ENCODE measurements around the gene INF2. TPM values are rescaled to one million over a fixed set of nuclear protein-coding genes. Genes with fewer than 3 reads are reported as not detected.
"Not testable (repeated sequence)": the region's sequence is repeated elsewhere in the genome, so short reads cannot be mapped to it uniquely, and the experiment has no call there.

The INF2 gene
- total RNA-seq, 1 donor from 2014 or later, result 7.8 TPM

- not testable (repeated sequence) for H3K27ac ChIP-seq; H3K4me2 ChIP-seq; H3K27me3 Mint-ChIP-seq (ENCODE audit: insufficient read depth, low read depth); H3K9me3 ChIP-seq (ENCODE audit: low read depth); H3K4me3 Mint-ChIP-seq; H3K27me3 ChIP-seq; H3K4me3 ChIP-seq; H3K4me1 Mint-ChIP-seq; H3K27ac Mint-ChIP-seq; H3K79me2 ChIP-seq (ENCODE audit: low read depth); H2AFZ ChIP-seq (replicated peaks); H3K4me1 ChIP-seq; H3K9ac ChIP-seq; H4K20me1 ChIP-seq (ENCODE audit: low read depth); H3K9me3 Mint-ChIP-seq; DNase-seq (ENCODE audit: low spot score); H3K36me3 ChIP-seq; H3K36me3 Mint-ChIP-seq
- peaks cover 24% of the 10 kb centered on the region for H3F3A ChIP-seq (ENCODE audit: low read depth)
Observed at GRCh38 chr14:104672119-104672518, 17.3 kb upstream of the INF2 start.

DNA sequence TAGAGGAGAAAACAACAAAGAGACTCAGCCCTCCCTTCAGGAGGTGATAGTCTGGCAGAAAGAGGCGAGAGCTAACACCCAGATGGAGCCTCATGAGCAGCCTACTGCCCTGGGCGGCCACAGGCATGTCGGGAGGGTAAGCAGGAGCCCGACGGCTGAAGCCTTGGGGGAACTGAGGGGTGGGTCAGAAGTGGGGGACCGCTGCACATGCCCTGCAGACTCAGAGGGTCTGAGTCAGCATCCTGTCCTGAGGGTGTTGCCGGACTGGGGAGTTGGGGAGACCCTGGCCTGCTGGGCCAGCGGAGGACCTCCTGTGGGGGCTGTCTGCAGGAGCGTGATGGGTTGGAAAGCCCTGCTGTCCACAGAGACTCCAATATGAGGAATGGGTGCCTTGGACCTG, 15.9 kb upstream of the INF2 start:
- Mint-ChIP-seq H3K27me3 (ENCODE audit: insufficient read depth, low read depth) (no peaks in the 10 kb centered on the region), H3K4me3 (no peak overlapping the region), H3K9me3 (peaks cover 7% of the 10 kb centered on the region), H3K4me1 (peaks cover 9% of the 10 kb centered on the region), H3K27ac (no peak overlapping the region), H3K36me3 (peaks cover 2% of the 10 kb centered on the region)
- H3F3A ChIP-seq (ENCODE audit: low read depth), result peaks cover 23% of the 10 kb centered on the region
- no peaks in the 10 kb centered on the region for H3K9me3 ChIP-seq (ENCODE audit: low read depth)
- H3K9ac ChIP-seq, result no peak overlapping the region
- H2AFZ ChIP-seq (replicated peaks), result no peak overlapping the region
- no peak overlapping the region for H3K27ac ChIP-seq
- H3K4me2 ChIP-seq, result no peak overlapping the region
- H3K27me3 ChIP-seq, result no peaks in the 10 kb centered on the region
- DNase-seq (ENCODE audit: low spot score), result no peak
- TF ChIP-seq EZH2 (IDR thresholded peaks at IDR 0.05) (no peak), EZH2phosphoT487 (IDR thresholded peaks at IDR 0.05) (no peak)
- TF ChIP-seq, protein P1, sequence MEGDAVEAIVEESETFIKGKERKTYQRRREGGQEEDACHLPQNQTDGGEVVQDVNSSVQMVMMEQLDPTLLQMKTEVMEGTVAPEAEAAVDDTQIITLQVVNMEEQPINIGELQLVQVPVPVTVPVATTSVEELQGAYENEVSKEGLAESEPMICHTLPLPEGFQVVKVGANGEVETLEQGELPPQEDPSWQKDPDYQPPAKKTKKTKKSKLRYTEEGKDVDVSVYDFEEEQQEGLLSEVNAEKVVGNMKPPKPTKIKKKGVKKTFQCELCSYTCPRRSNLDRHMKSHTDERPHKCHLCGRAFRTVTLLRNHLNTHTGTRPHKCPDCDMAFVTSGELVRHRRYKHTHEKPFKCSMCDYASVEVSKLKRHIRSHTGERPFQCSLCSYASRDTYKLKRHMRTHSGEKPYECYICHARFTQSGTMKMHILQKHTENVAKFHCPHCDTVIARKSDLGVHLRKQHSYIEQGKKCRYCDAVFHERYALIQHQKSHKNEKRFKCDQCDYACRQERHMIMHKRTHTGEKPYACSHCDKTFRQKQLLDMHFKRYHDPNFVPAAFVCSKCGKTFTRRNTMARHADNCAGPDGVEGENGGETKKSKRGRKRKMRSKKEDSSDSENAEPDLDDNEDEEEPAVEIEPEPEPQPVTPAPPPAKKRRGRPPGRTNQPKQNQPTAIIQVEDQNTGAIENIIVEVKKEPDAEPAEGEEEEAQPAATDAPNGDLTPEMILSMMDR (IDR thresholded peaks at IDR 0.05), result no peak
- no peak overlapping the region for H3K4me3 ChIP-seq
- H4K20me1 ChIP-seq (ENCODE audit: low read depth), result no peaks in the 10 kb centered on the region
- H3K79me2 ChIP-seq (ENCODE audit: low read depth), result no peaks in the 10 kb centered on the region
- H3K36me3 ChIP-seq, result no peaks in the 10 kb centered on the region
- peaks cover 23% of the 10 kb centered on the region for H3K4me1 ChIP-seq

GRCh38 chr14:104675447-104675846, 14.0 kb upstream of the INF2 start:
- Histone ChIP-seq H3K9ac (no peak overlapping the region), H2AFZ (replicated peaks) (no peak overlapping the region), H3K4me3 (no peak overlapping the region), H3F3A (ENCODE audit: low read depth) (peaks cover 21% of the 10 kb centered on the region), H3K27ac (no peak overlapping the region), H3K79me2 (ENCODE audit: low read depth) (no peaks in the 10 kb centered on the region), H4K20me1 (ENCODE audit: low read depth) (no peaks in the 10 kb centered on the region), H3K9me3 (ENCODE audit: low read depth) (no peaks in the 10 kb centered on the region), H3K4me2 (no peak overlapping the region), H3K4me1 (peaks cover 28% of the 10 kb centered on the region), H3K36me3 (no peaks in the 10 kb centered on the region), H3K27me3 (no peaks in the 10 kb centered on the region)
- TF ChIP-seq EZH2phosphoT487 (IDR thresholded peaks at IDR 0.05), result no peak
- TF ChIP-seq, protein P1 (IDR thresholded peaks at IDR 0.05), result no peak
- Mint-ChIP-seq H3K9me3 (peaks cover 7% of the 10 kb centered on the region), H3K4me3 (no peak overlapping the region), H3K27ac (no peak overlapping the region), H3K4me1 (peaks cover 16% of the 10 kb centered on the region), H3K27me3 (ENCODE audit: insufficient read depth, low read depth) (no peaks in the 10 kb centered on the region), H3K36me3 (peaks cover 2% of the 10 kb centered on the region)
- DNase-seq (ENCODE audit: low spot score), result no peak

DNA sequence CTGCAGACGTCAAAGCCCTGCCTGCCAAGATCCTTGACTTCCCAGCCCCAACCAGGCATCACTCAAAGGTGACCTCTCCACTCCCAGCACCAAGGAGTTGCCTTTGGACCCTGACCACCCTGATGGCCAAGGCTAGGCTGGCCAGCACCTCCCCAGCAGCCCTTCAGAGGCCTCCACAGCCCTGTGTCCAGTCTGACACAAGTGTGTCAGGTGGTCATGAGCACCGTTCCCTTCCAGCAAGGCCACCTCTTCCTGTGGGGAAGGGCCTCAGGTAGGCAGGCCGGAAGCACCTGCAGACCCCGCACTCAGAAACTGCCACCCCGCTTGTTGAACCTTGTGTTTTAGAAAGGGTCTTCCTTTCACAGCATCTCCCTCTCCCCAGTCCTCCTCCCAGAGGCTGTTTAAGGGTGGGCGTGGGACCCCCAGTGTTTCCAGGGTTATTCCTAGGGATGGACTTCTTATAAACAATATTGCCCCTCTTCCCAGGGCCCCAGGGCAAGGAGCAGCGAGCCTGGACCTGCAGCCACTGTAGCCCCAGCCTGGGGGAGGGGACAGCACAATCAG, 13.2 kb upstream of the INF2 start:
- H3F3A ChIP-seq (ENCODE audit: low read depth), result peaks cover 24% of the 10 kb centered on the region
- no peaks in the 10 kb centered on the region for H3K27me3 ChIP-seq
- H3K27ac Mint-ChIP-seq, result no peak overlapping the region
- H3K79me2 ChIP-seq (ENCODE audit: low read depth), result no peaks in the 10 kb centered on the region
- peak overlapping the region; percentile 81 for H3K4me2 ChIP-seq
- H3K4me3 Mint-ChIP-seq, result peak overlapping the region; percentile 41
- peak overlapping the region; percentile 73 for H2AFZ ChIP-seq (replicated peaks)
- no peak overlapping the region for H3K27ac ChIP-seq
- H3K4me3 ChIP-seq, result no peak overlapping the region
- H4K20me1 ChIP-seq (ENCODE audit: low read depth), result no peaks in the 10 kb centered on the region
- no peaks in the 10 kb centered on the region for H3K36me3 ChIP-seq
- TF ChIP-seq EZH2 (IDR thresholded peaks at IDR 0.05) (no peak), EZH2phosphoT487 (IDR thresholded peaks at IDR 0.05) (no peak)
- TF ChIP-seq, protein P1 (IDR thresholded peaks at IDR 0.05), result no peak
- H3K9me3 Mint-ChIP-seq, result peaks cover 3% of the 10 kb centered on the region
- H3K27me3 Mint-ChIP-seq (ENCODE audit: insufficient read depth, low read depth), result peaks cover 1% of the 10 kb centered on the region
- H3K4me1 Mint-ChIP-seq, result peaks cover 23% of the 10 kb centered on the region
- H3K4me1 ChIP-seq, result peaks cover 31% of the 10 kb centered on the region
- no peak for DNase-seq (ENCODE audit: low spot score)
- H3K9me3 ChIP-seq (ENCODE audit: low read depth), result no peaks in the 10 kb centered on the region
- H3K36me3 Mint-ChIP-seq, result peaks cover 2% of the 10 kb centered on the region
- no peak overlapping the region for H3K9ac ChIP-seq

All from neural progenitor cell (in vitro differentiated cells).